A673 (cell line): Measurements from ENCODE around the gene GNAI2.

Source experiments
- EZH2 ChIP-seq: fragments of 200-600 bp; sonication (generic); IDR thresholded peaks from 2 replicates; pipeline ENCODE4 v1.6.1; 2017; ENCODE audit warnings: borderline replicate concordance, low read depth, mild to moderate bottlenecking, mixed read lengths, antibody characterized with exemption, low read length; ENCODE audit not compliant: poor library complexity, severe bottlenecking
- TF ChIP-seq, protein P1 (sequence below): fragments of 300-800, 200-600 bp; sonication (generic); conservative IDR thresholded peaks from 2 replicates; pipeline ENCODE4 v1.5.1; 2017; ENCODE audit warnings: low read depth, mild to moderate bottlenecking, antibody characterized with exemption, low read length, moderate library complexity, mixed read lengths

- TF ChIP-seq EZH2 = no peak
- TF ChIP-seq, protein P1, sequence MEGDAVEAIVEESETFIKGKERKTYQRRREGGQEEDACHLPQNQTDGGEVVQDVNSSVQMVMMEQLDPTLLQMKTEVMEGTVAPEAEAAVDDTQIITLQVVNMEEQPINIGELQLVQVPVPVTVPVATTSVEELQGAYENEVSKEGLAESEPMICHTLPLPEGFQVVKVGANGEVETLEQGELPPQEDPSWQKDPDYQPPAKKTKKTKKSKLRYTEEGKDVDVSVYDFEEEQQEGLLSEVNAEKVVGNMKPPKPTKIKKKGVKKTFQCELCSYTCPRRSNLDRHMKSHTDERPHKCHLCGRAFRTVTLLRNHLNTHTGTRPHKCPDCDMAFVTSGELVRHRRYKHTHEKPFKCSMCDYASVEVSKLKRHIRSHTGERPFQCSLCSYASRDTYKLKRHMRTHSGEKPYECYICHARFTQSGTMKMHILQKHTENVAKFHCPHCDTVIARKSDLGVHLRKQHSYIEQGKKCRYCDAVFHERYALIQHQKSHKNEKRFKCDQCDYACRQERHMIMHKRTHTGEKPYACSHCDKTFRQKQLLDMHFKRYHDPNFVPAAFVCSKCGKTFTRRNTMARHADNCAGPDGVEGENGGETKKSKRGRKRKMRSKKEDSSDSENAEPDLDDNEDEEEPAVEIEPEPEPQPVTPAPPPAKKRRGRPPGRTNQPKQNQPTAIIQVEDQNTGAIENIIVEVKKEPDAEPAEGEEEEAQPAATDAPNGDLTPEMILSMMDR = no peak
Observed at GRCh38 chr3:50288387-50289007, 52.5 kb downstream of the GNAI2 start.
